Trophoblast cell (in vitro differentiated cells and primary cell): ENCODE measurements around the gene KCND3.

Source experiments
- DNase-seq, 2 donors: peaks; one replicate each; pipeline ENCODE4 v3.0.0-alpha.2; 2016
- H2AFZ ChIP-seq: 2 replicates; pipeline ENCODE4 v1.6.1; 2013; ENCODE audit warnings: low read length, moderate library complexity, mild to moderate bottlenecking; ENCODE audit not compliant: insufficient read depth, poor library complexity
- H2AK5ac ChIP-seq: 2 replicates; pipeline ENCODE4 v1.6.1; 2013; ENCODE audit warnings: mild to moderate bottlenecking, low read length
- H2BK120ac ChIP-seq: 2 replicates; pipeline ENCODE4 v1.6.1; 2013; ENCODE audit warnings: low read length, mild to moderate bottlenecking, moderate library complexity; ENCODE audit not compliant: insufficient read depth, poor library complexity
- H2BK12ac ChIP-seq: 2 replicates; pipeline ENCODE4 v1.6.1; 2013; ENCODE audit warnings: mild to moderate bottlenecking, low read length, moderate library complexity
- H2BK5ac ChIP-seq: 2 replicates; pipeline ENCODE4 v1.6.1; 2013; ENCODE audit warnings: low read length, low read depth, moderate library complexity, mild to moderate bottlenecking; ENCODE audit not compliant: poor library complexity
- H3K14ac ChIP-seq: 2 replicates; pipeline ENCODE4 v1.6.1; 2013; ENCODE audit warnings: mild to moderate bottlenecking, low read length
- H3K18ac ChIP-seq: 2 replicates; pipeline ENCODE4 v1.6.1; 2013; ENCODE audit warnings: mild to moderate bottlenecking, low read length
- H3K23ac ChIP-seq: 2 replicates; pipeline ENCODE4 v1.6.1; 2013; ENCODE audit warnings: low read length
- H3K27ac ChIP-seq: 2 replicates; pipeline ENCODE4 v1.5.1; 2013; ENCODE audit warnings: low read depth, mild to moderate bottlenecking, inconsistent platforms, low read length, moderate library complexity
- H3K27me3 ChIP-seq: 2 replicates; pipeline ENCODE4 v1.6.1; 2013; ENCODE audit warnings: inconsistent platforms, mild to moderate bottlenecking, low read length, moderate library complexity; ENCODE audit not compliant: insufficient read depth
- H3K36me3 ChIP-seq, 2 experiments: 1 replicate in 1 of 2; 2 replicates in 1 of 2; pipeline ENCODE4 v1.6.1; 2013; ENCODE audit warnings: low read length in 2 of 2, mild to moderate bottlenecking in 2 of 2, moderate library complexity in 1 of 2; ENCODE audit not compliant: insufficient read depth in 2 of 2, control insufficient read depth in 1 of 2
- H3K4ac ChIP-seq: 2 replicates; pipeline ENCODE4 v1.6.1; 2013; ENCODE audit warnings: low read depth, mild to moderate bottlenecking, low read length, moderate library complexity
- H3K4me1 ChIP-seq, 2 experiments: 1 replicate in 1 of 2; 2 replicates in 1 of 2; pipeline ENCODE4 v1.6.1; 2013; ENCODE audit warnings: low read length in 2 of 2, mild to moderate bottlenecking in 2 of 2, moderate library complexity in 1 of 2; ENCODE audit not compliant: insufficient read depth in 2 of 2, control insufficient read depth in 1 of 2
- H3K4me2 ChIP-seq: 2 replicates; pipeline ENCODE4 v1.6.1; 2013; ENCODE audit warnings: inconsistent platforms, mild to moderate bottlenecking, low read length, moderate library complexity
- H3K4me3 ChIP-seq: 2 replicates; pipeline ENCODE4 v1.5.1; 2013; ENCODE audit warnings: mild to moderate bottlenecking, low read depth, low read length, inconsistent platforms
- H3K79me1 ChIP-seq: one replicate; pipeline ENCODE4 v1.6.1; 2013; ENCODE audit warnings: low read length
- H3K79me2 ChIP-seq: 2 replicates; pipeline ENCODE4 v1.6.1; 2013; ENCODE audit warnings: low read length, mild to moderate bottlenecking; ENCODE audit not compliant: control insufficient read depth, insufficient read depth, poor library complexity
- H3K9ac ChIP-seq: 2 replicates; pipeline ENCODE4 v1.6.1; 2013; ENCODE audit warnings: mild to moderate bottlenecking, low read length
- H3K9me3 ChIP-seq: 2 replicates; pipeline ENCODE4 v1.6.1; 2013; ENCODE audit warnings: low read depth, mild to moderate bottlenecking, control low read depth, inconsistent platforms, low read length; ENCODE audit not compliant: insufficient read depth
- H4K12ac ChIP-seq: 2 replicates; pipeline ENCODE4 v1.6.1; 2013; ENCODE audit warnings: low read depth, mild to moderate bottlenecking, low read length, moderate library complexity
- H4K8ac ChIP-seq: 2 replicates; pipeline ENCODE4 v1.6.1; 2013; ENCODE audit warnings: low read depth, mild to moderate bottlenecking, low read length, moderate library complexity
- H4K91ac ChIP-seq: one replicate; pipeline ENCODE4 v1.6.1; 2013; ENCODE audit warnings: low read depth, mild to moderate bottlenecking, low read length, moderate library complexity
- WGBS: extraction: QIAGEN DNeasy Blood & Tissue Kit; methylation state at CpG from one replicate; pipeline ENCODE4 v1.1.7; 2013; ENCODE audit warnings: missing lambda C conversion rate; ENCODE audit not compliant: insufficient read length, insufficient coverage; ENCODE audit errors: extremely low coverage; 5-methylcytosine and 5-hydroxymethylcytosine counted together

KCND3 gene

GRCh38 chr1:111958075-111958474 lies 31.4 kb downstream of the KCND3 start:
- WGBS: no CpG with 5 or more reads among the region's 3 CpGs

GRCh38 chr1:111956155-111956771 lies 33.2 kb downstream of the KCND3 start:
- Histone ChIP-seq H2AFZ (no peak overlapping the region), H3K4me3 (no peak overlapping the region), H3K14ac (no peak overlapping the region), H2AK5ac (no peak overlapping the region), H2BK12ac (no peak overlapping the region), H3K27me3 (no peaks in the 10 kb centered on the region), H3K4me2 (no peak overlapping the region), H3K79me2 (no peaks in the 10 kb centered on the region), H3K9me3 (no peaks in the 10 kb centered on the region), H3K4ac (no peak overlapping the region), H2BK5ac (no peak overlapping the region), H4K8ac (no peak overlapping the region), H3K18ac (no peak overlapping the region), H3K4me1 (no peaks in the 10 kb centered on the region), H4K91ac (no peak overlapping the region), H2BK120ac (no peak overlapping the region), H4K12ac (no peak overlapping the region), H3K36me3 (no peaks in the 10 kb centered on the region), H3K79me1 (no peaks in the 10 kb centered on the region), H3K9ac (no peak overlapping the region), H3K27ac (no peak overlapping the region), H3K23ac (no peak overlapping the region)
- DNase-seq: no peak
- no CpG with 5 or more reads among the region's 13 CpGs for WGBS

More at GRCh38 chr1:111958075-111958474, 31.4 kb downstream of the KCND3 start:
- Histone ChIP-seq H4K91ac (no peak overlapping the region), H3K4me2 (no peak overlapping the region), H3K36me3 (no peaks in the 10 kb centered on the region), H3K23ac (no peak overlapping the region), H4K12ac (no peak overlapping the region), H3K14ac (no peak overlapping the region), H2AFZ (no peak overlapping the region), H3K27ac (no peak overlapping the region), H3K9me3 (no peaks in the 10 kb centered on the region), H3K79me2 (no peaks in the 10 kb centered on the region), H2BK12ac (no peak overlapping the region), H3K18ac (no peak overlapping the region), H2BK120ac (no peak overlapping the region), H4K8ac (no peak overlapping the region), H2BK5ac (no peak overlapping the region), H3K4me1 (no peaks in the 10 kb centered on the region), H3K4ac (no peak overlapping the region), H3K27me3 (no peaks in the 10 kb centered on the region), H3K79me1 (no peaks in the 10 kb centered on the region), H3K4me3 (no peak overlapping the region), H3K9ac (no peak overlapping the region), H2AK5ac (no peak overlapping the region)
- no peak for DNase-seq

GRCh38 chr1:111955755-111956154 lies 33.7 kb downstream of the KCND3 start:
- H2AK5ac ChIP-seq: no peak overlapping the region

GRCh38 chr1:111953797-111954196 lies 35.7 kb downstream of the KCND3 start:
- no peaks in the 10 kb centered on the region for H3K79me2 ChIP-seq
- no peak overlapping the region for H3K27ac ChIP-seq
- H3K14ac ChIP-seq: no peak overlapping the region
- no peak overlapping the region for H3K4me2 ChIP-seq
- H2BK12ac ChIP-seq: no peak overlapping the region
- no peak overlapping the region for H4K8ac ChIP-seq
- H2BK5ac ChIP-seq: no peak overlapping the region
- no peak overlapping the region for H2BK120ac ChIP-seq
- no peak overlapping the region for H2AFZ ChIP-seq
- H3K36me3 ChIP-seq: no peaks in the 10 kb centered on the region
- no peaks in the 10 kb centered on the region for H3K4me1 ChIP-seq
- no peaks in the 10 kb centered on the region for H3K27me3 ChIP-seq
- no peak overlapping the region for H3K4me3 ChIP-seq
- H3K18ac ChIP-seq: no peak overlapping the region
- H4K12ac ChIP-seq: no peak overlapping the region
- DNase-seq: no peak
- no peak overlapping the region for H3K4ac ChIP-seq
- H2AK5ac ChIP-seq: no peak overlapping the region
- H4K91ac ChIP-seq: no peak overlapping the region
- H3K79me1 ChIP-seq: no peaks in the 10 kb centered on the region
- no peak overlapping the region for H3K9ac ChIP-seq
- no peaks in the 10 kb centered on the region for H3K9me3 ChIP-seq
- H3K23ac ChIP-seq: no peak overlapping the region
- WGBS: no CpG with 5 or more reads among the region's 5 CpGs

More at GRCh38 chr1:111955755-111956154, 33.7 kb downstream of the KCND3 start:
- Histone ChIP-seq H2BK120ac (no peak overlapping the region), H4K8ac (no peak overlapping the region), H3K27ac (no peak overlapping the region), H4K91ac (no peak overlapping the region), H3K4ac (no peak overlapping the region), H4K12ac (no peak overlapping the region), H3K18ac (no peak overlapping the region), H3K4me1 (no peaks in the 10 kb centered on the region), H3K9me3 (no peaks in the 10 kb centered on the region), H3K4me2 (no peak overlapping the region), H2AFZ (no peak overlapping the region), H3K4me3 (no peak overlapping the region), H3K27me3 (no peaks in the 10 kb centered on the region), H3K9ac (no peak overlapping the region), H2BK5ac (no peak overlapping the region), H3K36me3 (no peaks in the 10 kb centered on the region), H2BK12ac (no peak overlapping the region), H3K79me2 (no peaks in the 10 kb centered on the region), H3K79me1 (no peaks in the 10 kb centered on the region), H3K23ac (no peak overlapping the region), H3K14ac (no peak overlapping the region)
- no CpG with 5 or more reads among the region's 6 CpGs for WGBS
- DNase-seq: no peak
